Body of pancreas (tissue), 4 donors: Measurements from ENCODE around the gene TAP2.

Experiments used
- CTCF ChIP-seq, 7 experiments: fragments of 450-650 bp in 4 of 7; fragments of 200-600 bp in 3 of 7; sonication (generic) in 3 of 7; IDR thresholded peaks; one replicate each; pipeline ENCODE4 v1.5.1; 2016 to 2019; ENCODE audit warnings: antibody characterized with exemption in 7 of 7
- POLR2A ChIP-seq, 3 donors: fragments of 450-650 bp; IDR thresholded peaks; one replicate each; pipeline ENCODE4 v1.6.1; 2016; ENCODE audit warnings: antibody characterized with exemption in 3 of 3, mild to moderate bottlenecking in 2 of 3

- TF ChIP-seq POLR2A (IDR thresholded peaks at IDR 0.05), result no peak
- no peak for TF ChIP-seq CTCF (IDR thresholded peaks at IDR 0.05)
Measured at GRCh38 chr6:32858194-32858593, 19.7 kb upstream of the TAP2 start.
